ENCODE results near the gene CHGA. TPM values are rescaled to one million over a fixed set of nuclear protein-coding genes. Genes with fewer than 3 reads are reported as not detected.

The CHGA gene
- polyA plus RNA-seq, 1 experiment, result not detected

DNA sequence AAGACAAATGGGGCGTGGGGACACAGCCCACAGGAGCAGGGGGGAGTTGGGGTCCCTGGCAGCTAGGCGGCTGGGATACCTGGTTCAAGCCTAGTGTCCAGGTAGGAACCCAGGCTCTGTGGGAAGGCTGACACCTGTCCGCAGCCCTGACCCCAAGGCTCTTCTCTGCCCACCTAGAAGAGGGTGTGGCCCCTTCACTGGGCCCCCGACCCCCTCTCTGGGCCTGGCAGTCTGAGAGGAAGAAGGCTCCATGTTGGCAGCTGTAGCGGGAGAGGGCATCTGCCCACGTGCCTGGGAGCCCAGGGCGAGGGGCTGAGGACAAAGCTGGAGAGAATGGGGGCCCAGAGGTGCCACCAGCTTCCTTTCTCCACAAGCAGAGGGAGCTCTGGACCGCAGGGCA is 10.5 kb downstream of the CHGA start:
- Histone ChIP-seq H3K4me3 (ENCODE audit: low read depth, low read length) (no peak overlapping the region), H3K9me3 (ENCODE audit: control insufficient read depth, insufficient read depth, low read length) (no peaks in the 10 kb centered on the region; the same call in 1 of the 2 replicates), H3K27ac (ENCODE audit: low read depth, low read length) (no peak overlapping the region), H3K27me3 (ENCODE audit: control insufficient read depth, insufficient read depth, low read length) (peaks cover 2% of the 10 kb centered on the region)
- CTCF ChIA-PET, result interaction anchor here (0.6 to 1.2 kb wide), 2 partner anchors 19 to 205 kb away, joined by 3 to 4 read pairs; no protein-coding TSS in a partner anchor
- POLR2A ChIA-PET, result no interaction called here
- no peak for DNase-seq (ENCODE audit: low read depth, low spot score)
- TF ChIP-seq, protein P1, sequence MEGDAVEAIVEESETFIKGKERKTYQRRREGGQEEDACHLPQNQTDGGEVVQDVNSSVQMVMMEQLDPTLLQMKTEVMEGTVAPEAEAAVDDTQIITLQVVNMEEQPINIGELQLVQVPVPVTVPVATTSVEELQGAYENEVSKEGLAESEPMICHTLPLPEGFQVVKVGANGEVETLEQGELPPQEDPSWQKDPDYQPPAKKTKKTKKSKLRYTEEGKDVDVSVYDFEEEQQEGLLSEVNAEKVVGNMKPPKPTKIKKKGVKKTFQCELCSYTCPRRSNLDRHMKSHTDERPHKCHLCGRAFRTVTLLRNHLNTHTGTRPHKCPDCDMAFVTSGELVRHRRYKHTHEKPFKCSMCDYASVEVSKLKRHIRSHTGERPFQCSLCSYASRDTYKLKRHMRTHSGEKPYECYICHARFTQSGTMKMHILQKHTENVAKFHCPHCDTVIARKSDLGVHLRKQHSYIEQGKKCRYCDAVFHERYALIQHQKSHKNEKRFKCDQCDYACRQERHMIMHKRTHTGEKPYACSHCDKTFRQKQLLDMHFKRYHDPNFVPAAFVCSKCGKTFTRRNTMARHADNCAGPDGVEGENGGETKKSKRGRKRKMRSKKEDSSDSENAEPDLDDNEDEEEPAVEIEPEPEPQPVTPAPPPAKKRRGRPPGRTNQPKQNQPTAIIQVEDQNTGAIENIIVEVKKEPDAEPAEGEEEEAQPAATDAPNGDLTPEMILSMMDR (IDR thresholded peaks at IDR 0.05; ENCODE audit: low read depth, low read length), result no peak

DNA sequence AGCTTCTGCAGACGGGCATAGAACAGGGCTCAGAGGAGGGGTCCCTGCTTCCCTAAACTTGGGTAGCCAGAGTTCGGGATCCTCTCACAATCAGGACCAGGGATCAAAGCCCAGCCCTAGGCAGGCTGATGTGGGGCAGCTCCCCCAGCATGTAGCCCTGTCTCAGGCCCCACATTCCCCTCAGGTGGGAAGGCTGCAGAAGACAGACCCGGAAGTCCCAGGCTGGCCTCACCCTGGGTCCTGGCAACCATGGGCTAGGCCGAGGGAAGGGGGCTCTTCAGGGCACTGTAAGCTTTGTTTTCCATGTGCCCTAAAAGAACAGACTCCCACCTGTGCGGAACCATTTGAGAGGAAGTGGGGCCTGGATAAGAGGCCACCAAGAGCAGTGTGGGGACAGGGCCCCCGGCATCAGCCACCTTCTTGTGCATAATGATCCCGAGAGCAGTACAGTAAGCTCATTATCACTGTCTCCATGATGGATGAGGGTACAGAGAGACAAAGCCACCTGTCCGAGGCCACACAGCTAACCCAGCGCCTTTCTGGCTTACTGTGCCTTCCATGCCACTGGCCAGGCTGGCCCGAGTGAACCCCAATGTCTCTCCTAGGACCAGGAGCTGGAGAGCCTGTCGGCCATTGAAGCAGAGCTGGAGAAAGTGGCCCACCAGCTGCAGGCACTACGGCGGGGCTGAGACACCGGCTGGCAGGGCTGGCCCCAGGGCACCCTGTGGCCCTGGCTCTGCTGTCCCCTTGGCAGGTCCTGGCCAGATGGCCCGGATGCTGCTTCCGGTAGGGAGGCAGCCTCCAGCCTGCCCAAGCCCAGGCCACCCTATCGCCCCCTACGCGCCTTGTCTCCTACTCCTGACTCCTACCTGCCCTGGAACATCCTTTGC is 11.5 kb downstream of the CHGA start:
- DNase-seq (ENCODE audit: low read depth, low spot score), result no peak
- H3K4me3 ChIP-seq (ENCODE audit: low read depth, low read length), result no peak overlapping the region
- no peak overlapping the region for H3K27ac ChIP-seq (ENCODE audit: low read depth, low read length)
- TF ChIP-seq, protein P1 (IDR thresholded peaks at IDR 0.05; ENCODE audit: low read depth, low read length), result no peak
- peaks cover 2% of the 10 kb centered on the region for H3K27me3 ChIP-seq (ENCODE audit: control insufficient read depth, insufficient read depth, low read length)
- CTCF ChIA-PET, result no interaction called here
- no peaks in the 10 kb centered on the region; the same call in 1 of the 2 replicates for H3K9me3 ChIP-seq (ENCODE audit: control insufficient read depth, insufficient read depth, low read length)
- POLR2A ChIA-PET, result no interaction called here

DNA sequence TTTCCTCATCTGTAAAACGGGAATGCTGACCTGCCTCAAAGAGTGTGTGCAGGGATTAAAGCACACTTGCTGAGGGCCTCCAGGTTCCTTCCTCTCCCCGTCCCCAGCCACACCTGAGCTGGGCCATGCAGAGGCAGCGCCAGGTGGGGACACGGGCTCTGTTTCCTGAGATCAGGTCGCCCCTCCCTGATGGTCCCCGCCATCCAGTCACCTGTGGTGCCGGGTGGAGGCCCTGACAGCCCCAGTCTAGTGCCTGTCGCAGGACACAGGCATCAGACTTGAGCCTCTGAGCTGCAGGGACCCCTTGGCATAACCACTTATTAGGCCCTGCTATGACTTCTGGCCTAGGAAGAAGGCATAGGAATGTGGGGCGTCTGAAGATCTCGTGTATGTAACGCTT is 12.5 kb downstream of the CHGA start:
- Histone ChIP-seq H3K27me3 (ENCODE audit: control insufficient read depth, insufficient read depth, low read length) (peaks cover 2% of the 10 kb centered on the region), H3K9me3 (ENCODE audit: control insufficient read depth, insufficient read depth, low read length) (no peaks in the 10 kb centered on the region; the same call in 1 of the 2 replicates), H3K27ac (ENCODE audit: low read depth, low read length) (no peak overlapping the region), H3K4me3 (ENCODE audit: low read depth, low read length) (no peak overlapping the region)
- DNase-seq (ENCODE audit: low read depth, low spot score), result no peak
- TF ChIP-seq, protein P1 (IDR thresholded peaks at IDR 0.05; ENCODE audit: low read depth, low read length), result no peak
- ChIA-PET POLR2A (no interaction called here), CTCF (interaction anchor here (1.5 kb wide), 1 partner anchor 17 kb away, joined by 3 read pairs; no protein-coding TSS in a partner anchor)

DNA sequence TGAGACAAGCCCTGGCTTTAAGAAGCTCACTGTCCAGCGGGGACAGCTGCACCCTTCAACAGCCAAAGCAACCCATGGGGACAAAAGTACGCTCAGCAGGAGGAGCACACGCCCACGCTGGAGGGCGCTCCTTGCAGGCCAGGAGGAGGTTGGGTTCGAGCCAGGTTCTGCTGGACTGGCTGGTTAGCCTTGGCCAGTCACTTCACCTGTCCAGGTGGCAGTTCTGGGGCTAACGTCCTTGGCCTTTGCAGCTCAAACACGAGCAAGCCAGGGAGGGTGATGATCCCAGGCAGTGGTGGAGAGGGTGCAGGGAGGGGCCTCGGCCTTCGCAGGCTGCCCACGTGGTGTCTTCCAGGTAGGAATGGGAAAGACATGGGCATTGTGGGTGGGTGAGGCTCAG is 13.1 kb downstream of the CHGA start:
- Histone ChIP-seq H3K27ac (ENCODE audit: low read depth, low read length) (no peak overlapping the region), H3K4me3 (ENCODE audit: low read depth, low read length) (no peak overlapping the region), H3K9me3 (ENCODE audit: control insufficient read depth, insufficient read depth, low read length) (no peaks in the 10 kb centered on the region; the same call in 1 of the 2 replicates), H3K27me3 (ENCODE audit: control insufficient read depth, insufficient read depth, low read length) (peaks cover 2% of the 10 kb centered on the region)
- DNase-seq (ENCODE audit: low read depth, low spot score), result no peak
- TF ChIP-seq, protein P1 (IDR thresholded peaks at IDR 0.05; ENCODE audit: low read depth, low read length), result no peak
- ChIA-PET CTCF (interaction anchor here (1.5 kb wide), 1 partner anchor 16 kb away, joined by 3 read pairs; no protein-coding TSS in a partner anchor), POLR2A (no interaction called here)

All from AG04450 (cell line).